OCI-LY7 (cell line): ENCODE measurements around the gene SAP30.

ENCODE experiments used
- EZH2phosphoT487 ChIP-seq: fragments of 200-600 bp; sonication (generic); IDR thresholded peaks from 2 replicates; pipeline ENCODE4 v1.6.1; 2018; ENCODE audit warnings: low read depth, borderline replicate concordance, mild to moderate bottlenecking, mixed run types, antibody characterized with exemption, low read length, moderate library complexity, mixed read lengths
- TF ChIP-seq, protein P1 (sequence below): fragments of 200-600 bp; sonication (generic); conservative IDR thresholded peaks from 2 replicates; pipeline ENCODE4 v1.5.1; 2014; ENCODE audit warnings: mild to moderate bottlenecking, antibody characterized with exemption, low read length, moderate library complexity, mixed read lengths

DNA sequence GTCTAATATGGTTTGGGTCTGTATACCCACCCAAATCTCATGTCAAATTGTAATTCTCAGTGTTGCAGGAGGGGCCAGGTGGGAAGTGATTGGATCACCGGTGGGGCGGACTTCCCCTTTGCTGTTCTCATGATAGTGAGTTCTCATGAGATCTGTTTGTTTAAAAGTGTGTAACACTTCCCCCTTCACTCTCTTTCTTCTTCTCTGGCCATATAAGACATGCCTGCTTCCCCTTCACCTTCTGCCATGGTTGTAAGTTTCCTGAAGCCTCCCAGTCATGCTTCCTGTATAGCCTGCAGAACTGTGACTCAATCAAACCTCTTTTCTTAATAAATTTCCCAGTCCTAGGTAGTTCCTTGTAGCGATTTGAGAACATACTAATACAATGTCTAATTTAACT is 47.9 kb downstream of the SAP30 start:
- TF ChIP-seq, protein P1, sequence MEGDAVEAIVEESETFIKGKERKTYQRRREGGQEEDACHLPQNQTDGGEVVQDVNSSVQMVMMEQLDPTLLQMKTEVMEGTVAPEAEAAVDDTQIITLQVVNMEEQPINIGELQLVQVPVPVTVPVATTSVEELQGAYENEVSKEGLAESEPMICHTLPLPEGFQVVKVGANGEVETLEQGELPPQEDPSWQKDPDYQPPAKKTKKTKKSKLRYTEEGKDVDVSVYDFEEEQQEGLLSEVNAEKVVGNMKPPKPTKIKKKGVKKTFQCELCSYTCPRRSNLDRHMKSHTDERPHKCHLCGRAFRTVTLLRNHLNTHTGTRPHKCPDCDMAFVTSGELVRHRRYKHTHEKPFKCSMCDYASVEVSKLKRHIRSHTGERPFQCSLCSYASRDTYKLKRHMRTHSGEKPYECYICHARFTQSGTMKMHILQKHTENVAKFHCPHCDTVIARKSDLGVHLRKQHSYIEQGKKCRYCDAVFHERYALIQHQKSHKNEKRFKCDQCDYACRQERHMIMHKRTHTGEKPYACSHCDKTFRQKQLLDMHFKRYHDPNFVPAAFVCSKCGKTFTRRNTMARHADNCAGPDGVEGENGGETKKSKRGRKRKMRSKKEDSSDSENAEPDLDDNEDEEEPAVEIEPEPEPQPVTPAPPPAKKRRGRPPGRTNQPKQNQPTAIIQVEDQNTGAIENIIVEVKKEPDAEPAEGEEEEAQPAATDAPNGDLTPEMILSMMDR = no peak
- no peak for TF ChIP-seq EZH2phosphoT487
